ENCODE results near the gene OTOG.

OTOG gene

GRCh38 chr11:17581036-17581731 is 34.1 kb downstream of the OTOG start:
- no peak for DNase-seq (ENCODE audit: low read depth)
- no peak overlapping the region for H3K4me3 ChIP-seq (ENCODE audit: low read depth, low read length)
- TF ChIP-seq CTCF (conservative IDR thresholded peaks at IDR 0.05; ENCODE audit: low read depth, low read length), result no peak

- DNase-seq (ENCODE audit: low read depth), result no peak
- TF ChIP-seq CTCF (conservative IDR thresholded peaks at IDR 0.05; ENCODE audit: low read depth, low read length), result no peak
- H3K4me3 ChIP-seq (ENCODE audit: low read depth, low read length), result no peak overlapping the region
Measured at GRCh38 chr11:17581732-17582053, 34.6 kb downstream of the OTOG start.

GRCh38 chr11:17585911-17586695 is 39.0 kb downstream of the OTOG start:
- H3K4me3 ChIP-seq (ENCODE audit: low read depth, low read length), result no peak overlapping the region
- TF ChIP-seq CTCF (conservative IDR thresholded peaks at IDR 0.05; ENCODE audit: low read depth, low read length), result no peak
- DNase-seq (ENCODE audit: low read depth), result no peak

- DNase-seq (ENCODE audit: low read depth), result no peak
- no peak for TF ChIP-seq CTCF (conservative IDR thresholded peaks at IDR 0.05; ENCODE audit: low read depth, low read length)
- no peak overlapping the region for H3K4me3 ChIP-seq (ENCODE audit: low read depth, low read length)
Measured at GRCh38 chr11:17588166-17588565, 41.1 kb downstream of the OTOG start.

- H3K4me3 ChIP-seq (ENCODE audit: low read depth, low read length), result no peak overlapping the region
- no peak for TF ChIP-seq CTCF (conservative IDR thresholded peaks at IDR 0.05; ENCODE audit: low read depth, low read length)
- no peak for DNase-seq (ENCODE audit: low read depth)
Measured at GRCh38 chr11:17588721-17589120, 41.7 kb downstream of the OTOG start.

GRCh38 chr11:17590463-17590862 is 43.4 kb downstream of the OTOG start:
- TF ChIP-seq CTCF (conservative IDR thresholded peaks at IDR 0.05; ENCODE audit: low read depth, low read length), result no peak
- no peak overlapping the region for H3K4me3 ChIP-seq (ENCODE audit: low read depth, low read length)
- DNase-seq (ENCODE audit: low read depth), result no peak

- TF ChIP-seq CTCF (conservative IDR thresholded peaks at IDR 0.05; ENCODE audit: low read depth, low read length), result no peak
- DNase-seq (ENCODE audit: low read depth), result no peak
- no peak overlapping the region for H3K4me3 ChIP-seq (ENCODE audit: low read depth, low read length)
Measured at GRCh38 chr11:17591293-17591692, 44.2 kb downstream of the OTOG start.
